ENCODE data around the gene SSRP1. TPM values are rescaled to one million over a fixed set of nuclear protein-coding genes. Genes with fewer than 3 reads are reported as not detected.

Gene SSRP1
- total and polyA plus RNA-seq, 2 of the 13 experiments (the other 11 are each of a cell fraction or from before 2014, with no cell fraction given), result 93.6 to 129 TPM

GRCh38 chr11:57288771-57289579, 46.7 kb downstream of the SSRP1 start (continued):
- TF ChIP-seq ZNF577 (CRISPR knock-in tag; IDR thresholded peaks at IDR 0.05; ENCODE audit: borderline replicate concordance, low read depth) (no peak), IRF9 (CRISPR knock-in tag; IDR thresholded peaks at IDR 0.05; ENCODE audit: borderline replicate concordance) (no peak), PAWR (CRISPR knock-in tag; IDR thresholded peaks at IDR 0.05; ENCODE audit: borderline replicate concordance) (no peak), ZNF780A (CRISPR knock-in tag; IDR thresholded peaks at IDR 0.05) (no peak), SNAPC2 (CRISPR knock-in tag; IDR thresholded peaks at IDR 0.05) (no peak), ATAD3A (CRISPR knock-in tag; IDR thresholded peaks at IDR 0.05) (no peak), SOX13 (IDR thresholded peaks at IDR 0.05) (no peak), SOX13 (CRISPR knock-in tag; conservative IDR thresholded peaks at IDR 0.05 in 1 of 2, IDR thresholded peaks at IDR 0.05 in 1 of 2) (peak in 1 of 2 experiments; percentile 46; a peak in 1 of 4 replicates), ZNF574 (CRISPR knock-in tag; IDR thresholded peaks at IDR 0.05) (no peak), TP53 (CRISPR knock-in tag; conservative IDR thresholded peaks at IDR 0.05) (no peak), HNRNPL (IDR thresholded peaks at IDR 0.05; ENCODE audit: low read depth, low read length) (no peak), ZNF138 (CRISPR knock-in tag; IDR thresholded peaks at IDR 0.05; ENCODE audit: low read depth) (no peak), NR2F6 (IDR thresholded peaks at IDR 0.05) (no peak), NR2F6 (CRISPR knock-in tag; IDR thresholded peaks at IDR 0.05) (0 out of 2 replicates have a peak, but pooled peaks have one; percentile 16), ZNF687 (CRISPR knock-in tag; IDR thresholded peaks at IDR 0.05) (peak; percentile 22; the same call in 1 of the 2 replicates), ZFP82 (CRISPR knock-in tag; IDR thresholded peaks at IDR 0.05; ENCODE audit: borderline replicate concordance) (no peak)

All from HepG2 (cell line).